HepG2 (cell line): ENCODE results near the gene GNG10. TPM values are rescaled to one million over a fixed set of nuclear protein-coding genes. Genes with fewer than 3 reads are reported as not detected.
A peak's percentile ranks its signal among the peaks of the same experiment; 100 is the strongest.

Experiments
- AGO2 ChIP-seq: fragments of 200-400 bp; formaldehyde crosslinking; optimal IDR thresholded peaks from 2 replicates; pipeline ENCODE3; 2017; ENCODE audit warnings: mild to moderate bottlenecking, low read depth, low read length, moderate library complexity
- ARID3A ChIP-seq: IDR thresholded peaks from 2 replicates; pipeline ENCODE4 v1.6.1; 2012; ENCODE audit warnings: low read depth, low read length, improper control_type of control experiment
- CCDC6 ChIP-seq: sonication (generic); formaldehyde crosslinking; IDR thresholded peaks from 2 replicates; pipeline ENCODE4 v1.8.1; 2022; ENCODE audit warnings: mild to moderate bottlenecking, missing genetic modification reagents, moderate library complexity
- FOXA3 ChIP-seq: IDR thresholded peaks from 2 replicates; pipeline ENCODE4 v1.6.1; 2016; ENCODE audit warnings: missing genetic modification reagents, missing compliant biosample characterization
- GPN1 ChIP-seq: sonication (generic); formaldehyde crosslinking; IDR thresholded peaks from 2 replicates; pipeline ENCODE4 v1.5.1; 2020; ENCODE audit warnings: missing genetic modification reagents, borderline replicate concordance
- KDM6A ChIP-seq: IDR thresholded peaks from 2 replicates; pipeline ENCODE4 v1.6.1; 2016; ENCODE audit warnings: low read depth
- MBNL3 ChIP-seq: fragments of 250-450 bp; sonication (Bioruptor Pico); conservative IDR thresholded peaks from 2 replicates; pipeline ENCODE4 v1.8.0; 2022; ENCODE audit warnings: mild to moderate bottlenecking, inconsistent platforms
- MLX ChIP-seq: IDR thresholded peaks from 2 replicates; pipeline ENCODE4 v1.6.1; 2016
- NBN ChIP-seq: fragments of 450-650 bp; conservative IDR thresholded peaks from 2 replicates; pipeline ENCODE4 v1.6.1; 2017
- POGZ ChIP-seq: sonication (generic); formaldehyde crosslinking; IDR thresholded peaks from 2 replicates; pipeline ENCODE4 v1.4.0; 2020; ENCODE audit warnings: mild to moderate bottlenecking, missing genetic modification reagents
- RNF2 ChIP-seq: fragments of 450-650 bp; conservative IDR thresholded peaks from 2 replicates; pipeline ENCODE4 v1.6.1; 2016; ENCODE audit warnings: low read depth
- SIX4 ChIP-seq: sonication (generic); formaldehyde crosslinking; IDR thresholded peaks from 2 replicates; pipeline ENCODE4 v1.4.0; 2020; ENCODE audit warnings: missing genetic modification reagents
- SMAD1 ChIP-seq: sonication (generic); formaldehyde crosslinking; IDR thresholded peaks from 2 replicates; pipeline ENCODE4 v1.4.0; 2020; ENCODE audit warnings: missing genetic modification reagents, low read depth, mild to moderate bottlenecking, borderline replicate concordance
- SMAD3 ChIP-seq: sonication (generic); formaldehyde crosslinking; IDR thresholded peaks from 2 replicates; pipeline ENCODE4 v1.4.0; 2020; ENCODE audit warnings: missing genetic modification reagents
- SRSF9 ChIP-seq: fragments of 200-400 bp; formaldehyde crosslinking; IDR thresholded peaks from 2 replicates; pipeline ENCODE4 v1.6.1; 2018; ENCODE audit warnings: borderline replicate concordance, mild to moderate bottlenecking, low read depth, low read length; ENCODE audit not compliant: insufficient read depth, poor library complexity, severe bottlenecking
- STAT5B ChIP-seq: sonication (generic); formaldehyde crosslinking; IDR thresholded peaks from 2 replicates; pipeline ENCODE4 v1.4.0; 2020; ENCODE audit warnings: missing genetic modification reagents
- TEF ChIP-seq: sonication (generic); formaldehyde crosslinking; IDR thresholded peaks from 2 replicates; pipeline ENCODE4 v1.5.0; 2020; ENCODE audit warnings: missing genetic modification reagents
- TRIM22 ChIP-seq: fragments of 450-650 bp; IDR thresholded peaks from 2 replicates; pipeline ENCODE4 v1.6.1; 2017
- ZBTB26 ChIP-seq: IDR thresholded peaks from 2 replicates; pipeline ENCODE4 v1.6.1; 2016; ENCODE audit warnings: missing compliant biosample characterization, missing genetic modification reagents, borderline replicate concordance
- ZKSCAN1 ChIP-seq: fragments of 150-350 bp; IDR thresholded peaks from 2 replicates; pipeline ENCODE4 v1.6.1; 2014; ENCODE audit warnings: low read length
- ZNF20 ChIP-seq: sonication (generic); formaldehyde crosslinking; IDR thresholded peaks from 2 replicates; pipeline ENCODE4 v1.4.0; 2020; ENCODE audit warnings: mild to moderate bottlenecking, moderate library complexity, missing genetic modification reagents
- ZNF639 ChIP-seq: conservative IDR thresholded peaks from 2 replicates; pipeline ENCODE4 v1.6.1; 2018; ENCODE audit warnings: missing genetic modification reagents
- ZNF766 ChIP-seq: sonication (generic); formaldehyde crosslinking; IDR thresholded peaks from 2 replicates; pipeline ENCODE4 v1.5.0; 2020; ENCODE audit warnings: missing genetic modification reagents, borderline replicate concordance
- ZNF782 ChIP-seq: sonication (generic); formaldehyde crosslinking; IDR thresholded peaks from 2 replicates; pipeline ENCODE4 v1.4.0; 2020; ENCODE audit warnings: missing genetic modification reagents, mild to moderate bottlenecking, borderline replicate concordance
- polyA plus RNA-seq, 8 experiments: library from polyadenylated mRNA; depleted of rRNA in 3 of 8; stranded (reverse) in 7 of 8; unstranded in 1 of 8; fragments of >200 nt; fragmentation: Illumina TruSeq in 4 of 8; extraction: Trizol in 4 of 8; gene quantifications; 2 replicates each; pipeline versions ENCODE4 v1.2.1 to v1.2.3, GENCODE V29; 2011 to 2016; ENCODE audit warnings: low read depth in 4 of 8, missing spikeins in 1 of 8, mixed read lengths in 1 of 8; ENCODE audit not compliant: insufficient read depth in 1 of 8
- total RNA-seq, 5 experiments: library from RNA; depleted of rRNA; stranded (reverse); fragments of >200 nt; fragmentation: Illumina TruSeq; extraction: Trizol; gene quantifications; 2 replicates each; pipeline ENCODE4 v1.2.3, GENCODE V29; 2016; ENCODE audit warnings: low read depth in 1 of 5

GNG10 gene
- total and polyA plus RNA-seq, 2 of the 13 experiments (the other 11 are each of a cell fraction or from before 2014, with no cell fraction given): 29.8 to 32.4 TPM

- no peak for TF ChIP-seq KDM6A (CRISPR knock-in tag)
- TF ChIP-seq MBNL3 (CRISPR knock-in tag): no peak
- peak; percentile 95 for TF ChIP-seq POGZ
- no peak for TF ChIP-seq SRSF9
- no peak for TF ChIP-seq TEF
- no peak for TF ChIP-seq ZKSCAN1
- peak; percentile 89 for TF ChIP-seq CCDC6 (CRISPR knock-in tag)
- no peak; the same call in 1 of the 2 replicates for TF ChIP-seq MLX (CRISPR knock-in tag)
- no peak; the same call in 1 of the 2 replicates for TF ChIP-seq SMAD3 (CRISPR knock-in tag)
- TF ChIP-seq ZNF639 (CRISPR knock-in tag): no peak
- TF ChIP-seq GPN1: no peak
- peak; percentile 72; the same call in 1 of the 2 replicates for TF ChIP-seq SMAD1 (CRISPR knock-in tag)
- no peak for TF ChIP-seq TRIM22
- TF ChIP-seq ZNF766: peak; percentile 53
- no peak; the same call in none of the 2 replicates for TF ChIP-seq FOXA3 (CRISPR knock-in tag)
- peak; percentile 77 for TF ChIP-seq AGO2
- peak; percentile 75 for TF ChIP-seq RNF2
- TF ChIP-seq ZNF782: peak; percentile 75; the same call in 1 of the 2 replicates
- no peak for TF ChIP-seq NBN
- no peak for TF ChIP-seq ZNF20 (CRISPR knock-in tag)
- TF ChIP-seq SIX4 (CRISPR knock-in tag): no peak
- 0 out of 2 replicates have a peak, but pooled peaks have one; percentile 6 for TF ChIP-seq ZBTB26 (CRISPR knock-in tag)
- no peak for TF ChIP-seq STAT5B (CRISPR knock-in tag)
- no peak for TF ChIP-seq ARID3A
Measured at GRCh38 chr9:111631214-111631971, 30.0 kb upstream of the GNG10 start, which contains the start of gene DNAJC25 (continued).
